ENCODE results near the gene NEAT1. TPM values are rescaled to one million over a fixed set of nuclear protein-coding genes. Genes with fewer than 3 reads are reported as not detected.
"Not testable (repeated sequence)": the region's sequence is repeated elsewhere in the genome, so short reads cannot be mapped to it uniquely, and the experiment has no call there.

The NEAT1 gene
- total RNA-seq, 4 donors from 2014 or later = 30.6 to 705 (median 357) TPM

- H3K4me1 ChIP-seq = peaks cover 4 to 25% (median 7%) of the 10 kb centered on the region in 3 donors
- no peaks in the 10 kb centered on the region for H3K27me3 ChIP-seq
- no peak for DNase-seq
- no peaks in the 10 kb centered on the region for H3K9me3 ChIP-seq
- intact Hi-C loops (cut with DNase I) = no loop called here
- WGBS, 2 donors = 60 to 69% methylated on average over 7 to 10 of the region's 13 CpGs
- TF ChIP-seq POLR2A (IDR thresholded peaks at IDR 0.05) (no peak), CTCF (IDR thresholded peaks at IDR 0.05) (no peak)
- H3K4me3 ChIP-seq = no peak overlapping the region
- peaks cover 52 to 98% (median 62%) of the 10 kb centered on the region in 3 donors for H3K36me3 ChIP-seq
- H3K27ac ChIP-seq = peak overlapping the region; percentile 13 to 79 (median 62)
Observed at GRCh38 chr11:65404210-65404609, 18.4 kb upstream of the NEAT1 start.

DNA sequence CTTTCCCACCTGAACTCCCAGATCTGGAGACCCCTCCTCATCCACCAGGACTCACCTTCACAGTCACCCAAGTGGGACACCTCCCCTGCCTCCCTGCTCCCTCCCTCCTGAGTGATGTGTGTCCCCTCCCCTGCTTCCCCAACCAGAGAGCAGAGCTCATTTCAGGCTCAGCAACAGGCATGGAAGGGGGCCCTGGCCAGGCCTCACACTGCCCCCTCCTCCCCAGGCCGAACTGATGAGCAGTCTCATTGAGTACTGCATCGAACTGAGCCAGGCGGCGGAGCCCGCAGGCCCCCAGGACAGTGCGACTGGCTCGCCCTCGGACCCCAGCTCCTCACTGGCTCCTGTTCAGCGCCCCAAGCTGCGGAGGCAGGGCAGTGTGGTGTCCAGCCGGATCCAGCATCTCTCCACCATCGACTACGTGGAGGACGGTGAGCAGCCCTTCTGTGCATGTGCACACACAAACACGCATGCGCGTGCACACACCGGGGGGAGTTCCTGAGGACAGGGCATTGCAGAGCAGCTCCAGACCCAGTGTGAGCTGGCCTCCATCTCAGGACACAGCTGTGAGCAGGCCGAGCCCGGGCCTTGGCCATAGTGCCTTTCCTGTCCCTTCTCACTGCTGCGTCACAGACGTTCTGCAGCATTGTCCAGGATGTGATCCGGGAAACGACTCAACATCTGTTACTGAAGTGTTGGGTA lies 17.8 kb upstream of the NEAT1 start:
- Histone ChIP-seq H3K36me3 (peaks cover 46 to 98% (median 57%) of the 10 kb centered on the region in 3 donors), H3K27me3 (no peaks in the 10 kb centered on the region), H3K9me3 (no peaks in the 10 kb centered on the region), H3K27ac (peak overlapping the region in 3 of 4 donors; percentile 57 to 79 (median 68)), H3K4me3 (no peak overlapping the region), H3K4me1 (peaks cover 4 to 26% (median 7%) of the 10 kb centered on the region in 3 donors)
- TF ChIP-seq CTCF (IDR thresholded peaks at IDR 0.05) (no peak), POLR2A (IDR thresholded peaks at IDR 0.05) (no peak)
- DNase-seq = no peak
- intact Hi-C loops (cut with DNase I) = no loop called here
- 79 to 97% methylated on average over 5 to 13 of the region's 24 CpGs for WGBS, 2 donors

DNA sequence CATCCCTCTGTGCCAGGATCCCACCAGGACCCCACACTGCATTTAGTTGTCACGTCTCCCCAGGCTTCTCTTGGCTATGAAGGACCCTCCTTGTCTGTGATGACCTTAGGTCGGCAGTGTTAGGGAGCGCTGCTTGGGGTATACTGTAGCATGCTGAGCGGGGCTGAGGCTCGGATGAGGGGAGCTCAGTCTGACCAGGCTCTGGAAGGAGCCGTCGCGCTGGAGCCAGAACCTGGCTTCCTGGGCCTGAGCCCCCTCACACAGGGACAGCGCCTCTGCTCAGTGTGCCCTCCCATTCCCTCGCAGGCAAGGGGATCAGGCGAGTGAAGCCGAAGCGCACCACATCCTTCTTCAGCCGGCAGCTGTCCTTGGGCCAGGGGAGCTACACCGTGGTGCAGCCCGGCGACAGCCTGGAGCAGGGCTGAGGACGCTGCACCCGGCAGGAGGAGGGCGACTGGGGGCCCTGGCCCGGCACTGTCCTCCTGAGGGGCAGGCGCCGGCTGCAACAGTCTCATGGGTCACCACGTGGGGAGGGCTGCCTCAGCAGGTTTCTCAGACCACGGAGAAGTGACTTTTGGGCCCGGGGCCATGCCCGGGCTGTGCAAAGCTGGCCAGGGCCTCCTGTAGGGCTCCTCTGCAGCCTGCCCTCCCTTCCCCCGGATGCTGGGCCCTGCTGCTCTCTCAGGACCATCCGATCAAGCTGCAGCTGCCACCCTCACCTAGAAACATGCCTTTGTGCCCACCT lies 11.5 kb upstream of the NEAT1 start:
- intact Hi-C loops (cut with DNase I) = no loop called here
- Histone ChIP-seq H3K4me3 (no peak overlapping the region), H3K27ac (no peak overlapping the region), H3K9me3 (no peaks in the 10 kb centered on the region), H3K4me1 (peaks cover 5 to 33% (median 8%) of the 10 kb centered on the region in 3 donors), H3K36me3 (peaks cover 27 to 81% (median 44%) of the 10 kb centered on the region in 3 donors), H3K27me3 (no peaks in the 10 kb centered on the region)
- WGBS, 2 donors = 82 to 85% methylated on average over 3 to 10 of the region's 29 CpGs
- TF ChIP-seq POLR2A (IDR thresholded peaks at IDR 0.05) = no peak
- DNase-seq = no peak

- no peaks in the 10 kb centered on the region for H3K27me3 ChIP-seq
- H3K4me1 ChIP-seq = peaks cover 9 to 39% (median 14%) of the 10 kb centered on the region in 3 donors
- H3K4me3 ChIP-seq = no peak overlapping the region
- peaks cover 24 to 75% (median 39%) of the 10 kb centered on the region in 3 donors for H3K36me3 ChIP-seq
- TF ChIP-seq POLR2A (IDR thresholded peaks at IDR 0.05) (no peak), CTCF (IDR thresholded peaks at IDR 0.05) (no peak)
- intact Hi-C loops (cut with DNase I) = no loop called here
- no peaks in the 10 kb centered on the region for H3K9me3 ChIP-seq
- WGBS, 2 donors = no CpG with 5 or more reads among the region's 5 CpGs
- no peak overlapping the region for H3K27ac ChIP-seq
- DNase-seq = no peak
Observed at GRCh38 chr11:65411681-65412070, 10.9 kb upstream of the NEAT1 start.

- H3K9me3 ChIP-seq = no peaks in the 10 kb centered on the region
- H3K27ac ChIP-seq = peak overlapping the region in 1 of 4 donors; percentile 14
- TF ChIP-seq POLR2A (IDR thresholded peaks at IDR 0.05) (no peak), CTCF (IDR thresholded peaks at IDR 0.05) (no peak)
- WGBS, 2 donors = 74 to 86% methylated on average over 12 to 15 of the region's 24 CpGs
- no peak for DNase-seq
- intact Hi-C loops (cut with DNase I) = no loop called here
- peaks cover 17 to 47% (median 22%) of the 10 kb centered on the region in 3 donors for H3K4me1 ChIP-seq
- H3K4me3 ChIP-seq = no peak overlapping the region
- peaks cover 23 to 67% (median 31%) of the 10 kb centered on the region in 3 donors for H3K36me3 ChIP-seq
- no peaks in the 10 kb centered on the region for H3K27me3 ChIP-seq
Observed at GRCh38 chr11:65412271-65413076, 10.1 kb upstream of the NEAT1 start.

DNA sequence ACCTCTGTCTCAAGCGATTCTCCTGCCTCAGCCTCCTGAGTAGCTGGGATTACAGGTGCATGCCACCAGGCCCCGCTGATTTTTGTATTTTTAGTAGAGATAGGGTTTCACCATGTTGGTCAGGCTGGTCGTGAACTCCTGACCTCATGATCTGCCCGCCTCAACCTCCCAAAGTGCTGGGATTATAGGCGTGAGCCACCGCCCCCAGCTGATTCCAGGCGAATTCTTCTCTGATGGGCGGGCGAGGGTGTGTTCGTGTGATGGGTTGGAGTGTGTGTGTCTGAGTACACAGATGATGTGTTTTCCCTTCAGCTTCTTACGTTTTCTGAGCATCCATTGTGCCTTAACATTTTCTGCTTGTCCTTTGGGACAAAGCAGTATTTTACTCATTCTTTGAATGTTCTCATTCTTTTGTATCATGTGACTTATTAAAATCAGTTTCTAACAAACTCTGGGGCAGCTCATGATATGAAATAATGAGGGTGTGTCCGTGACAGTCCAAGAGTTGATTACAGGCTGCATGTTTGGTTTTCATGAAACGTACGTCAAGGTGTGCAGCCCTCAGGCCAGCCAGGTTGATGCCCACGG lies 9.4 kb upstream of the NEAT1 start:
- H3K27me3 ChIP-seq; H3K9me3 ChIP-seq; DNase-seq; intact Hi-C loops (cut with DNase I); H3K4me3 ChIP-seq: not testable (repeated sequence)
- 74 to 79% methylated on average over 8 to 14 of the region's 15 CpGs for WGBS, 2 donors
- peak overlapping the region in 1 of 4 donors; percentile 14 for H3K27ac ChIP-seq
- H3K36me3 ChIP-seq = peaks cover 23 to 60% (median 29%) of the 10 kb centered on the region in 3 donors
- H3K4me1 ChIP-seq = peaks cover 24 to 53% (median 29%) of the 10 kb centered on the region in 3 donors

All from esophagus squamous epithelium (tissue), 5 donors.